Epithelial cell of esophagus (primary cell): Measurements from ENCODE around the gene OR2AK2.

Source experiments
- DNase-seq: peaks from one replicate; pipeline ENCODE4 v3.0.0; 2010; ENCODE audit warnings: low read depth
- H3K4me3 ChIP-seq: 2 replicates; pipeline ENCODE4 v1.5.1; 2011; ENCODE audit warnings: mild to moderate bottlenecking, low read length, control low read depth
- CTCF ChIP-seq: IDR thresholded peaks from 2 replicates; pipeline ENCODE4 v1.5.1; 2011; ENCODE audit warnings: low read depth, mild to moderate bottlenecking, low read length, control low read depth, inconsistent platforms; ENCODE audit not compliant: insufficient read depth; ENCODE audit errors: missing control alignments

OR2AK2 gene

GRCh38 chr1:247966532-247967204 is 1.6 kb downstream of the OR2AK2 start:
- DNase-seq, result no peak
- TF ChIP-seq CTCF, result no peak
- no peak overlapping the region for H3K4me3 ChIP-seq

GRCh38 chr1:247992986-247993385 is 28.0 kb downstream of the OR2AK2 start:
- no peak overlapping the region for H3K4me3 ChIP-seq
- no peak for TF ChIP-seq CTCF
- no peak for DNase-seq

GRCh38 chr1:247998811-247999210 is 33.8 kb downstream of the OR2AK2 start:
- H3K4me3 ChIP-seq, result no peak overlapping the region
- DNase-seq, result no peak
- TF ChIP-seq CTCF, result no peak

- no peak overlapping the region for H3K4me3 ChIP-seq
- DNase-seq, result no peak
- TF ChIP-seq CTCF, result no peak
Observed at GRCh38 chr1:248000169-248000568, 35.1 kb downstream of the OR2AK2 start.

GRCh38 chr1:248007778-248008177 is 42.7 kb downstream of the OR2AK2 start:
- TF ChIP-seq CTCF, result no peak
- no peak overlapping the region for H3K4me3 ChIP-seq
- DNase-seq, result no peak

GRCh38 chr1:248009681-248010080 is 44.6 kb downstream of the OR2AK2 start:
- H3K4me3 ChIP-seq, result no peak overlapping the region
- TF ChIP-seq CTCF, result no peak

GRCh38 chr1:248013229-248013710 is 48.2 kb downstream of the OR2AK2 start, which contains the start of gene OR2L5:
TSS of gene OR2L5 (plus strand) at chr1:248013660. CDS start at chr1:248021948, 8,288 bp downstream.
- TF ChIP-seq CTCF, result no peak

More at GRCh38 chr1:248009681-248010080, 44.6 kb downstream of the OR2AK2 start:
- DNase-seq, result no peak

More at GRCh38 chr1:248013229-248013710, 48.2 kb downstream of the OR2AK2 start, which contains the start of gene OR2L5:
- no peak for DNase-seq
- no peak within 1 kb of the TSS for H3K4me3 ChIP-seq
